Fibroblast of skin of left quadriceps (primary cell): Measurements from ENCODE around the gene MAP1B.
A peak's percentile ranks its signal among the peaks of the same experiment; 100 is the strongest.
"Not testable (repeated sequence)": the region's sequence is repeated elsewhere in the genome, so short reads cannot be mapped to it uniquely, and the experiment has no call there.

Experiments
- DNase-seq, 2 experiments: peaks; one replicate each; pipeline ENCODE4 v3.0.0-alpha.2; 2013; ENCODE audit warnings: low read depth in 2 of 2

Gene MAP1B

DNA sequence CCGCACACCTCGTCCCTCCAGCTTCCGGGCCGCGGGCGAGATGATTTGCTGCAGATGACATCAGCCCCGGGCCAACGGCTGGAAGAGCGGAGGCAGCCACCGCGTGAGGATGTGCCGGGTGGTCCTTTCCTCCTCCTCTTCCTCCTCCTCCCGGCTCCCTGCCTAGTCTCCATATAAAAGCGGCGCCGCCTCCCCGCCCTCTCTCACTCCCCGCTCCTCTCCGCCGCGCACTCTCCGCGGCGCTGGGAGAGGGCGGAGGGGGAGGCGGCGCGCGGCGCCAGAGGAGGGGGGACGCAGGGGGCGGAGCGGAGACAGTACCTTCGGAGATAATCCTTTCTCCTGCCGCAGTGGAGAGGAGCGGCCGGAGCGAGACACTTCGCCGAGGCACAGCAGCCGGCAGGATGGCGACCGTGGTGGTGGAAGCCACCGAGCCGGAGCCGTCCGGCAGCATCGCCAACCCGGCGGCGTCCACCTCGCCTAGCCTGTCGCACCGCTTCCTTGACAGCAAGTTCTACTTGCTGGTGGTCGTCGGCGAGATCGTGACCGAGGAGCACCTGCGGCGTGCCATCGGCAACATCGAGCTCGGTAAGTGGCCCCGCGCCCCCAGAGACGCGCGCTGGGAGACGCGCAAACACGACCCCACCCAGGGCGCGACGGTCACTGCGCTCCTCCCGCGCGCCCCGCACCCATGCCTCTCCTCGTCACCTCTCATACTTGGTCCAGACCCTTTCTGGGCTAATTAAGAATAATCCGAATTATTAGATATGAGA lies at the start of gene MAP1B:
Gene MAP1B, plus strand, starts transcription at position 345 of the 770 bp plus-strand sequence. Its CDS starts 57 bp downstream, at position 402.
- peak; percentile 59 to 72 for DNase-seq

DNA sequence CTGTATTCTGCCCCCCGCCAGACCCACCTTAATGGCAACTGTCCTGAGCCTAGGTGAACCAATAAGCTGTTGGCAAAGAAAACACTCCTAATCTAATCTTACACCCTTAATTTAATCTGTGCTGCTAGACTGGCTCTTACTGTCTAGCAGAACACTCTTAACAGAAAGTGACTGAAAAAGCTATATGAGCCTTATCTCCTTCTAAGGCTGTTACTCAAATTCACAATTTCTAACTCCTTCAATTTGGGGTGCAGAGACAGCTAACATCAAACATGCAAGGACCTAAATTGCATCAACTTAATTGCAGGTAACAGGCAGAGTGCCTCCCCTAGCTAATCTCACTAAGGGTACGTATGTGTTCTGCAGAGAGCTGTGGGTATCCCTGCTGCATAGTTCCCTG lies 49.5 kb upstream of the MAP1B start:
- no peak for DNase-seq

DNA sequence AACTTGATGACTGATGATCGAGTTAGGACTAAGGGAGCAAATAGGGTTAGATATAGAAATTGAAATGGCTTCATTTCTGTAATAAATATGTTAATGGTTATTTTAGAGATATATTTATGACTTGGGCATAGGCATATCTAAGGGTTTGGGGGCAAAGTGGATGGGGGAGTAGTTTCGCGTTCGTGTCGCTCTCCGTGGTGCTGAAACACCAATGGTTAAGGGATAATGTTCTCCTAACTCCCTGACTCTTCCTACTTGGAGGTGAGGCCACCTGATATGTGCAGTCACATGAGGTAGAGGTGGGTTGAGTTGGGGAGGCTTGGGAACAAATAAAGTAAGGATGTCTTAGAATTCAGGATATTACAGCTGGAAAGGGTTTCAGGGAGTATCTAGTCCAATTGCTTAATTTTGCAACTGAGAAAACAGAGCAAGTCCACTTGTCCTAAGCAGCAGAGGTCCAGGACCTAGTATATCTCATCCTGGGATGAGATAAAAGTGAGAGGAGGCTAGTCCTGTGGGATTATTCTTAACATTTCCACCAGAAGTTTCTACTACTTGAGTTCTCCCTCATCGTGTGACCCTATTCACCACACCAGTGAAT lies 44.0 kb upstream of the MAP1B start:
- DNase-seq, result no peak

DNA sequence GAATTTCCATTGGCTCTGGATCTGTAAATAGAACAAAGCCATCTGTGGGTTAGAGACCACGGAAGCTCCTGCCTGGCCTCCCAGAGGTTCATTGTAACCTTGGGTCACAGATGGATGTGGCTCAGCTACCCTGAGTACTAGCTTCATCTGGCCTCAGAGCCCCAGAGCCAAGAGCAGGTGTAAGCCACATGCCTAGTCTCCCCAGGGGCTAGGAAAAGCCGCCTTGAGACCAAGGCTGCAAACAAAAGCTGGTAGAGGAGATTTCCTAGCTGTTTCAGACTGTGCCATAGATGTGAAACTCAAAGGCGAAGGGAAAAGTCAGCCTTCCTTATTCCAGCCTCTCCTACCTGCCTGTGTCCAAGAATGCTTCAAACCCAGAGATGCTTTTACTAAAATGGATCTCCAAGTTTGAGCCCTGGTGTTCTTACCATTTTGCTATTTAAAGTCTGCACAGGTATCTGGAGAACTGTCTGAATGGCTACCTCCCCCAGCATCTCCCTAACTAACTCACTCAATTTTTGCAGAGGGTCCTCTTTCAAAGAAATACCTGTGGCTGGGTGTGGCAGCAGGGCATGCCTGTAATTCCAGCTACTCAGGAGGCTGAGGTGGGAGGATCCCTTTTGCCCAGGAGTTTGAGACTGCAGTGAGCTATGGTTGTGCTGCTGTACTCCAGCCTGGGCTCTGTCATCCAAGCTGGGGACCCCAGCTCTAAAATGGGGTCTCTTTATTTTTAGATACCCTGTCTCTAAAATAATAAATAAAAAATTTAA lies 42.3 kb upstream of the MAP1B start:
- no peak for DNase-seq

DNA sequence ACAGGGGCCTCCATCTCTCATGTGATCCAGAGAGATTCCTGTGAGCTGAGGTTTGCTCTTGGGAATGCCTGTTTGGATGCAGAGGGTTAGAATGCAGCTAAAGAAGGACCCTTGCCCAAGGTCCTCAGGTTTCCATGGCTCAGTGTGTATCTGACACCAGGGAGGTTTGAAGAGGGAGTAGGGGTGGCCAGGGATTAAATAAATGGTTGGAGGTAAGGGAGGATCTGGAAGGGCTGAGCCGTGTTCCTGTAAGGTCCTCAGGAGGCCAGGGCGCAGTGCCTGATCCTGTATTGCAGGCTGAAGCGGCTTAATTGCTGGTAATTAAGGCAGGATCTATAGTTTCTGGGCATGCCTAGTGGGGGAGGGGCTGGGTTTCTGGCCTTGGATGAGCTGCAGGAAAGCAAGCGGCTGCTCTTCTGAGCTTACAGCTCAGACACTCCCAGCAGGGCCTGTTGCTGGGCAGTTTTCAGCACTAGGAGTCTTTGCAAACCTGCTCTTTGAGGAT lies 41.5 kb upstream of the MAP1B start:
- peak; percentile 18 to 22 for DNase-seq

DNA sequence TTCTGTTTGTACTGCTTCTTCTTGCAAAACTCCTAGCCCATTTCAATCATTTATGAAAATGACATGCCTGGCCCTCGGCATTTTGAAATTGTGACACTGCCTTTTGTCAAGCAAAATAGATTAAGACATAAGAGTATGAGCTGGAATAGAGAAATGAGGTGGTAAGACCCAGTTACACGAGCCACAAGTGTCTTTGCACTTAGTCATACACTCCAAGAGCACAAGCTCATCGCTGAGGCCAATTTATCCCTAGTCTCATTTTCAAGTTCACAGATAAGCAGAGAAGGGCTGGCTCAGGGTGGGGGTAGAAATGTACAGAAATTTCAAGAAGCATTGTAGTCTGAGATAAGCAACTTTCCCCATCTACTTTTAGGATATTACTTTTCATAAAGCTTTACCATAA lies 40.6 kb upstream of the MAP1B start:
- DNase-seq, result peak; percentile 76 to 80

DNA sequence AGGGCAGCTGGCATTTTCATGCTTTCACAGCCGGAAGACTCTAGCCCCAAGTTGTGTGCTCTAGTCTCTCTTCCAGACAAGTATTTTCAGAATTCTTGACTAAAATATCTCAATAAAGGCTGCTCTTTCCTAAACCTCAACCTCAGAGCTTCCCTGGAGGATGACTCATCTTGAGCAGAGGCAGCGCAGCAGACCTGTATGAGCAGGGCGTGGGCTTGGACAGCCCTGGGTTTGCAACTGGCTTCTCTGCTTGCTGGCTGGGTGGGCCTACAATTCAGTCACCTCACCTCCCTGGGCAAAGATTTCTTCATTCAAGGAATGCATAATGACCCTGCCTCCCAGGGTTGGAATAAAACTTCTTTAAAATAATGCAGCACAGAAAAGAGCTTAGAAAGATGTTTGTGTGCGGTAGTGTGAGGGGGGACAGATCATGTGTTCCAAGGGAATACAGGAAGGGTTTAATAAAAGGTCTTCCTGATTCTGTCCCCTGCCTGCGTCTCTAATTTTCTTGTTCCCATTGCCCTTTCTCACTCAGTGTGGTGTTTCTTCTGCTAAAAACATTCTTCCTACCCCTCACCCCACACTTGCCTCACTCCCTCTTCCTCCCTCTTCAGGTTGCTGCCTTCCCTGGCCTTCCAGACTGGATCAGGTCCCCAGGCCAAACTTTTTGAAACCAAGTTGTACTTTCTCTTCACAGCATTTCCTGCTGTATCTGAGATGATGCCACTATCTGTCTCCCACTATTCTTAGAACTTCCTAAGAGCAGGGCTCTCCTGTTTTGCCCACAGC lies 39.4 kb upstream of the MAP1B start:
- peak; percentile 72 to 82 for DNase-seq

DNA sequence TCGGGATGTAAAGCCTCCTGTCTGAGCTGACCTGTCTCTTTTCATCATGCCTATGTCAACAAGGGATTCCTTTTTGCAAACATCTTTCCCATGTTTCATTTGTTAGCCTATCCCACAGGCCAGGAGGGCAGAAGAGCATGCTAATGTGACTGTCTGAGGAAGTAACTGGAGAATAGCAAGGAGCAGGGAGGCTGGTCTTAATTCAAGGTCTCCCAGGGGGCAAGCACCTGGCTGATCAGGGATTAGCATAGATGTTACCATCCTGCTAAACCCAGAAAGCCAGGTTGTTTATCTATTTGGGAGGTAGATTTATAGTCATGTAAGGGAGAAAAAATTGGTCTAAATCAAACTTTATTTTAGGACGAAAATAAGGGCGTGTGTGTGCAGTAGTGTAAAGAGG lies 36.7 kb upstream of the MAP1B start:
- DNase-seq, result no peak

DNA sequence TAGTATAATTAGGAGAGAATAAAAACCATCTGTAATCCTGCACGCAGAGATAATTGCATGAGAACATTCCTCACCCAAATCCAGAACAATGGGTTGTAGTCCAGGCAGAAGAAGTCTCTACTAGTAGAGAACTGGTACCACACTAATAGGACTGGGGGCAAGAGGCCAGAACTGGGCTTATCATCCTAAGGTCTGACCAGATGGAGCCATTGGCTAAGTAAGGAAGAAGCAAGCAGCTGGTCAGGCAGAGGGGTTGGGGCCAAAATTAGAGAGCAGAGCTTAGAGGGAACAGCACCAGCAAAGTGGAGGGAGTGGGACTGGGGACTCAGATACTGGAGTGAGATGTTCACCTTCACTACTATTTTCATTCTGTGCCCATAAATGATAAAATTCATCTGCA lies 35.4 kb upstream of the MAP1B start:
- DNase-seq, result no peak

DNA sequence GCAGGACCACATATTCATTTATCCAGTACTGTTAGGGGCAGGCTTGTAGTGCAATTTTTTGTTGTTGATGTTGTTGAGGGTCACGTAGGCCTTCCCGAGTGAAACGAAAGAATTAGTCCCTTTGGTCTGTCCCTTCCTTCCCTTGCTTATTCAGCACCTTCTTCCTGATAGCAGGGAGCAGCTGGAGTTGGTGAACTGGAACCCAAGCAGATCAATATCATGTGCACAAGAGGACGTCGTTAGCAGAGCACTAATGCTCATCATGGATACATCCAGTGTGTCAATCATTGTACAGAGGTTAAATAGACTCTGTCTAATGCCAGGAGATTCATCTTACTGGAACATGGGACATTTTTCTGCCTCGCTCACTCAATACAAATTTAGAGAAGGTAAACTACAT lies 33.0 kb upstream of the MAP1B start:
- DNase-seq, result no peak

DNA sequence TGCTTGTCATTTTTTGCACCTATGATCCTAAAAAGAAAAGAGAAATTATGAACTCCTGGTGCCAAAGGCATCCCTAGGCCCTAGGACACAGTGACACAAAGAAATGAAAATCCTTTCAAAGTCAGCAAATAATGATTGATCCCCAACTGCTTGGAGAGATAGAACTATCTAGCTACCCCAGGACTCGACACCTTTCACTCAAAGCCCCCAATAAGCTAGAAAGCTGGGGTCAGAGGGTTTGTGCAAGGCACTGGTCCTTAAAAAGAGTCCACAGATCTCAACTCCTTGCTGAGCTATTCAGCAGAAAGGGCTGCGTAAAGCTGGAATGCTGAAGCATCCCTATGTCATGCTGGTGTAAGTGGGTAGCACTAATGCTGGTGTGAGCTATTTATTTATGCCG lies 31.8 kb upstream of the MAP1B start:
- DNase-seq, result no peak

DNA sequence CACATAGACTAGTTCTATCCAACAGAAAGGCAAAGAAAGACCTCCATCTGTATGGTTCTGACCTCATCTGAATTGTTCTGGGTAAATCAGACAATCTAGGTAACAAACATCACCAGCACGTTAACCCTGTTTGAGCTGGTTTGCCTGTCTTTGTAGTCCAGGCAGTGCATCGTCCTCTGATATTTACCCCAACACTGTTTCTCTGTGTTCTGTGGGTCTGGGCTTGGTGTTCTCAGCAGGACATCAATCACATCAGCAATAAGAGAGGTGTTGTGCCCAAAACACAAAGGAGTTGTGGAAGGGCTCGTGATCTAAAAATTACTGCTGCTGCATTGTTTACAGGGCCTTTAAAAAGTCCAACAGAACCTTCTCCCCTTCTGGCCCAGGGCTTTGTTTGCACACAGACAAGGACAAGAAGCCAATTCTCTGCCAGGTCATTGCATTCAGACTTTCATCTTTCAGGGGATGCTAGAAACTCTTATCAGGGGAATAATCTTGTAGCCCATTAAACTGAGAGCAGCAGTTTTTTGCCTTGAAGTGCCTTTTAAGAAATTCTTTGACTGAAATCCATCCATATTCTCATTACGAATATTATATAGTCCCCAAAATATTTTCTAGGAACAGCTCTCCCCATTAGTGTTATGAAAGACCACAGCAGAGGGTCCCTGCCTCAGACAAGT lies 30.5 kb upstream of the MAP1B start:
- DNase-seq, result no peak

DNA sequence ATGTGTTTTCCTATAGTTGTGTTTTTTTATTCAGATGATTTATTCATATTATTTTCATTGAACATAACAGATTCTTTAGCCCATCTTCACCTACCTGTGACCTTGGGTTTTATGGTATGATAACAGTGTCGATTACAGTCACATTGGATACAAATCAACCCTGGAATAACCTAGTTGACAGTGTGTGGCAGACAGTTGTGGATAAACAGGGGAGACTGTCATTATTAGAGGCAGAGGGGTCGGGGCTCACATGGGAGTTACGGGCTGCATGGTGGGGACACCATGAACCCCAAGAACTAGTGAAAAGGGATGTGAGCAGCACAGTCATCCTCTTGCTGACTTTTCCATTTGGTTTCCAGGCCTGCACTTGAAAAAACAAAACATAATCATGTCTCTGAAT lies 29.9 kb upstream of the MAP1B start:
- DNase-seq, result no peak

DNA sequence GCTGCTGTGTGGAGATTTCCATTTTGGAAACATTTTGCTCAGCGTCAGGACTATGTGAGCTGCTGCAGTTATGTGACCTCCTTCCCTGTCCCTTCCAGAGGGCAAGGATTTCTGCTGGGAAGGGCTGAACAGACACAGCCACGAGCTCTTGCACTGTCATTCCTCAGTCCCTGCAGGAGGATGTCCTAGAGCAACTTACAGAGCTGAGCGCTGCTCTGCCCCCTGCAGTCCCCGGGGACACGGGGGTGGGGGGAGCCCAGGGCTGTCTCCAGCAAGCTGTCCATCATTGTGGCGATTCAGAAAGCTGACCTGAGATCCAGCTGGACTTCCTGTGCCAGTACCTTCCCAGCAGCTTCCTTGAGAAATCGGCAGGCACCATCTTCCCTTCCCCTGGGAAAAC lies 28.0 kb upstream of the MAP1B start:
- DNase-seq, result no peak

DNA sequence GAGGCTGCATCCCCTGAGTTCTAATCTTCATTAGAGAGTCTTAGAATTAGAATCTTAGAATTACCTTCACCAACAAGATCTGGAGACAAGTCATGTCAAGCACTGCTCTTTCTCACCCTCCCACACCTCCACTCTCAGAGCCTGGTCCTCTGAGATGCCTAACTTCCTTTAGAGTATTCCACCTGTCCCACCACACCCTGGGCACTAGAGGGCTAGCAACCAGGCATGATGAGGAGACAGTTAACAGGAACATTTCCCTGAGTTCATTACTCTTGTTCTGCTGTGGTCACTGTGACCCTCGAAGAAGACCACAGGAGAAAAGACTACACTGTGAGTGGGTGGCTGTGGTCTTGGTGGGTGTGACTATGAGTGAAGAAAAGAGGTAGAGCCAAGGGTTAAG lies 25.2 kb upstream of the MAP1B start:
- DNase-seq, result no peak

DNA sequence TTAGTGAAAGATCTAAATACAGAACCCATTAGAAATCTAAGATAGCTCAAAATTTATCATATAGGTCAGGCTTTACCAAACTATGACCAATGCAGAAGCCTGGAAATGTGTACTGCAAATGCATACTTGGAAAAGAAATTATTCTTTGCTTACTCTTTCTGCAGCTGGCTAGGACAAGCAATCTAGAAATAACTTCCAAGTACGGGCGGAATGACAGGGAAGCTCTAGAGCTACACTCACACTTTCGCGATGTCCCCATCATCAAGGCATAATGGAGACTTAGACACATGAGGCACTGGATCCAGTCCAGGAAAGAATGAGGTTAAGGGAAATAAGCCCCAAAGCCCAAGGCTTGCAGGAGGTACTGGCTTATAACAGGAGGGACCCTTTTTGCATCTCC lies 22.4 kb upstream of the MAP1B start:
- DNase-seq, result no peak

DNA sequence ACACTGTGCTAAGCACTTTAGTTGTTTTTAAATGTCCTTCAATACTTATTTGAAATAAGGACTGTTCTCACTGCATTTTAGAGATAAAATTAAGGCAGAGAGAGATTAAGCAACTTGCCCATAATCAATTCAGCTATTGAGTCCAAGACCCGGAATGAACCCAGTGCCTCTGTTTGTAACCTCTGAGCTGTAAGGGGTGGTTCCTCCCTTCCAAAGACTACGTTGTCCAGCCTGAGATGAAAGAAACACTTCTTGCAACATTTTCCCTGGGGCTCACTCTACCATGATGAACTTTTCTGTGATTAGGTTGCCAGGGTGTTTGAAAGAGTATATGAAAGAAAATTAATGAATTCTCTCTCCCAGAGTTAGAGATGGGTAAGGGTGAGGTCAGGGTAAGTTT lies 22.0 kb upstream of the MAP1B start:
- DNase-seq, result no peak

DNA sequence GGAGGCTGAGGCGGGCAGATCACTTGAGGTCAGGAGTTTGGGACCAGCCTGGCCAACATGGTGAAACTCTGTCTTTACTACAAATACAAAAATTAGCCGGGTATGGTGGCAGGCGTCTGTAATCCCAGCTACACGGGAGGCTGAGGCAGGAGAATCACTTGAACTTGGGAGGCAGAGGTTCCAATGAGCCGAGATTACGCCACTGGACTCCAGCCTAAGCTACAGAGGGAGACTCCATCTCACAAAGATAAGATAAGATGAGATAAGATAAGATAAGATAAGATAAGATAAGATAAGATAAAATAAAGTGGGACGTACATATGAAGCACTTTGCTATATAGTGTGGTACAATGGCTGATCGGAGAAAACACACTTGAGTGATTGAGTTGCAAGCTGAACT lies 17.6 kb upstream of the MAP1B start:
- DNase-seq, result not testable (repeated sequence)

DNA sequence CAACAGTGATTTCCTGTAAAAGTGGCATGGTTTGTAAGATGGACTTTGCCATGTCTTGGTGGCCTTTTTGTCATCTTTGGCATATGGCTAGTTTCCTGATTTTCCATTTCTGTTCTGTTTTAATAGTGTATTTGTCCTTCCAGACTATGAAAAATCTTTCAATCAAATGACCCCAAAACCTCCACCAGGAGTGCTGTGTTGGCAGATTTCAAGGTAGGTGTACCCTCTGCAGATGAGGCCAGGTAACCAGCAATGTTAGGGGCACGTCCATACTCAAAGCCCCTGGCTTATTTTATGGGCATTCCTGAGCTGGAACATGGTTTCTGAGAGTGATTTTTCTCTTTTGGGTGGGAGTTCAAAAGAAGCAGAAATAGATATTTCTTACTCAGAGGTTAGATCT lies 15.2 kb upstream of the MAP1B start:
- no peak for DNase-seq

DNA sequence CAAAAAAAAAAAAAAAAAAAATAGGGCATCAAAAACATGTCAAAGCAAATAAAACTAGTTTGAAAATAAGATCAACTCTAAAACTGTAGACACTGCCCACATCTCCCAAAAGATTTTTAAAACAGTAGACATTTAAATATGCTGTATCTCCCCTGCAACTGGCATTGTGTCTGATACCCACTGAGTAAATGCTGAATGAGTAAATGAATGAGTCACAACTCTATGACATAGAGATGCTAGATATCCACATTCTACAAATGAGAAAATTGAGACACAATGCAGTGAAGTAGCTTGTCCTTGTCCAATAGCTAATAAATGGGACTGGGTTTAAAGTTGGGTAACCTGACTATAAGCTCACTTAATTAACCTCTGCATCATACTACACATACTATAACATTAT lies 14.1 kb upstream of the MAP1B start:
- no peak for DNase-seq

DNA sequence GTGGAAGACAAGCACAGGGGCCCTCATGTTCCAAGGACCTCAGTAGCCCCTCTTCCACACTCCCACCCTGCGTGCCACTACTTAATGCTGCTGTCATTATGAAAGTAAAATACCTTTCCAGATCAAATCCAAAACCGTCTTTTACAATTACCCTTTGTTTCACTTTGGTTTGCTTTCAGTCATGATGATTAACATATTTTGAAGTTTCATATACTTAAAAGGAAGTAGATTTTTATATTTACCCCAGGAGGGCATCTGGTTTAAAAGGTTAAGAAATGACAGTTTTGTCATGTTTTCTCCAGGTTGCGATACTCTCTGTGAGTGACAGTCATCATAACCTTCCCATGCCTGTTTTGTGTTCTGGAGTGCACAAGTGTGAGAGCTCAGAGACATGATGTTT lies 13.5 kb upstream of the MAP1B start:
- DNase-seq, result no peak
